Middle frontal gyrus (tissue), 1 donor: ENCODE measurements around the gene OR10D3.
"Not testable (repeated sequence)": the region's sequence is repeated elsewhere in the genome, so short reads cannot be mapped to it uniquely, and the experiment has no call there.

ENCODE experiments used
- DNase-seq: peaks from one replicate; pipeline ENCODE4 v3.0.0-alpha.2; 2015; ENCODE audit warnings: low spot score; ENCODE audit errors: extremely low spot score

OR10D3 gene

GRCh38 chr11:124183068-124183467 is at the start of gene OR10D3:
Gene OR10D3 (plus strand): TSS chr11:124183345. CDS start chr11:124185270, 1,925 bp downstream.
- no peak for DNase-seq

GRCh38 chr11:124143034-124143433 is 40.1 kb upstream of the OR10D3 start:
- no peak for DNase-seq

- no peak for DNase-seq
Observed at GRCh38 chr11:124147951-124148350, 35.2 kb upstream of the OR10D3 start.

GRCh38 chr11:124150684-124151083 is 32.5 kb upstream of the OR10D3 start:
- DNase-seq, result no peak

- no peak for DNase-seq
Observed at GRCh38 chr11:124152770-124153407, 30.3 kb upstream of the OR10D3 start.

GRCh38 chr11:124153821-124154220 is 29.3 kb upstream of the OR10D3 start:
- DNase-seq, result no peak

- DNase-seq, result no peak
Observed at GRCh38 chr11:124159481-124159880, 23.7 kb upstream of the OR10D3 start.

- no peak for DNase-seq
Observed at GRCh38 chr11:124160986-124161385, 22.2 kb upstream of the OR10D3 start.

GRCh38 chr11:124167826-124168231 is 15.3 kb upstream of the OR10D3 start:
- no peak for DNase-seq

GRCh38 chr11:124168796-124169195 is 14.3 kb upstream of the OR10D3 start:
- DNase-seq, result no peak

GRCh38 chr11:124170315-124170714 is 12.8 kb upstream of the OR10D3 start:
- not testable (repeated sequence) for DNase-seq

- DNase-seq, result no peak
Observed at GRCh38 chr11:124170801-124171586, 12.2 kb upstream of the OR10D3 start.

GRCh38 chr11:124172101-124172500 is 11.0 kb upstream of the OR10D3 start:
- no peak for DNase-seq

GRCh38 chr11:124172599-124172998 is 10.5 kb upstream of the OR10D3 start:
- DNase-seq, result no peak

- peak; percentile 24 for DNase-seq
Observed at GRCh38 chr11:124174001-124174583, 9.1 kb upstream of the OR10D3 start.

- DNase-seq, result no peak
Observed at GRCh38 chr11:124176925-124177715, 6.0 kb upstream of the OR10D3 start.

GRCh38 chr11:124179310-124179709 is 3.8 kb upstream of the OR10D3 start:
- DNase-seq, result no peak

GRCh38 chr11:124190298-124191139 is 7.4 kb downstream of the OR10D3 start:
- DNase-seq, result peak; percentile 13

GRCh38 chr11:124193221-124194010 is 10.3 kb downstream of the OR10D3 start:
- DNase-seq, result peak; percentile 9
